H1 (cell line): ENCODE measurements around the gene SPACA7. TPM values are rescaled to one million over a fixed set of nuclear protein-coding genes. Genes with fewer than 3 reads are reported as not detected.

Source experiments
- CTCF ChIA-PET: fragments of 300-600 bp; sonication (Branson Sonifier 250); formaldehyde crosslinking; loops from one replicate; lab custom pipeline; 2021; ENCODE audit not compliant: partially characterized antibody; lab: Charles Lee
- POLR2A ChIA-PET: fragments of 300-600 bp; sonication (Branson Sonifier 250); formaldehyde crosslinking; loops from one replicate; lab custom pipeline; 2021; ENCODE audit warnings: inconsistent platforms; ENCODE audit not compliant: partially characterized antibody; lab: Charles Lee
- DNase-seq, 2 experiments: peaks; one replicate each; pipeline versions ENCODE4 v3.0.0 to v3.0.0-alpha.2; 2010 to 2022; ENCODE audit warnings: low spot score in 2 of 2, low read depth in 1 of 2, mixed read lengths in 1 of 2
- FAIRE-seq: peaks from 2 replicates; lab custom pipeline; 2011; peaks lifted over from hg19 to GRCh38; lab: Jason Lieb, UNC
- H2AFZ ChIP-seq: 2 replicates; pipeline ENCODE4 v1.8.1; 2012; ENCODE audit warnings: low read length, inconsistent platforms
- H2AK5ac ChIP-seq: 2 replicates; pipeline ENCODE4 v1.6.1; 2013; ENCODE audit warnings: low read depth, low read length
- H2BK120ac ChIP-seq: replicated peaks from 2 replicates; pipeline ENCODE3; 2013; ENCODE audit warnings: low read depth, low read length, inconsistent platforms
- H2BK12ac ChIP-seq: 2 replicates; pipeline ENCODE4 v1.6.1; 2013; ENCODE audit warnings: low read depth, low read length
- H2BK15ac ChIP-seq: 2 replicates; pipeline ENCODE4 v1.6.1; 2013; ENCODE audit warnings: low read length
- H2BK20ac ChIP-seq: 2 replicates; pipeline ENCODE4 v1.6.1; 2013; ENCODE audit warnings: low read length
- H2BK5ac ChIP-seq: 2 replicates; pipeline ENCODE4 v1.6.1; 2013; ENCODE audit warnings: low read depth, low read length
- H3K14ac ChIP-seq: 2 replicates; pipeline ENCODE4 v1.6.1; 2013; ENCODE audit warnings: inconsistent platforms; ENCODE audit not compliant: insufficient read length
- H3K18ac ChIP-seq: 2 replicates; pipeline ENCODE4 v1.6.1; 2013; ENCODE audit warnings: low read length; ENCODE audit errors: extremely low read depth
- H3K23ac ChIP-seq: 2 replicates; pipeline ENCODE4 v1.6.1; 2013; ENCODE audit warnings: inconsistent platforms; ENCODE audit not compliant: insufficient read length
- H3K23me2 ChIP-seq: 2 replicates; pipeline ENCODE4 v1.6.1; 2013; ENCODE audit warnings: low read depth, low read length
- H3K27ac ChIP-seq: 2 replicates; pipeline ENCODE4 v1.6.1; 2011; ENCODE audit warnings: low read depth, low read length, inconsistent platforms
- H3K27me3 ChIP-seq, 4 experiments: replicated peaks in 1 of 4; 1 replicate in 1 of 4; 2 replicates in 3 of 4; pipeline versions ENCODE4 v1.6.1 to v1.8.1; 2011 to 2013; ENCODE audit warnings: low read length in 3 of 4, mild to moderate bottlenecking in 3 of 4, inconsistent platforms in 2 of 4, mixed read lengths in 2 of 4, moderate library complexity in 1 of 4; ENCODE audit not compliant: control insufficient read depth in 3 of 4, insufficient read depth in 3 of 4; ENCODE audit errors: extremely low read depth in 1 of 4
- H3K36me3 ChIP-seq, 4 experiments: 2 replicates each; pipeline versions ENCODE4 v1.6.1 to v1.8.1; 2011 to 2013; ENCODE audit warnings: mild to moderate bottlenecking in 4 of 4, low read length in 3 of 4, moderate library complexity in 2 of 4, control low read depth in 1 of 4, inconsistent platforms in 1 of 4; ENCODE audit not compliant: insufficient read depth in 4 of 4, control insufficient read depth in 2 of 4
- H3K4ac ChIP-seq: replicated peaks from 2 replicates; pipeline ENCODE3; 2013; ENCODE audit warnings: low read length, low read depth, mixed read lengths, inconsistent platforms; ENCODE audit not compliant: insufficient read length
- H3K4me1 ChIP-seq, 4 experiments: replicated peaks in 1 of 4; 1 replicate in 1 of 4; 2 replicates in 3 of 4; pipeline versions ENCODE4 v1.6.1 to v1.8.1; 2011 to 2013; ENCODE audit warnings: low read length in 3 of 4, inconsistent platforms in 2 of 4, mixed read lengths in 1 of 4; ENCODE audit not compliant: insufficient read depth in 4 of 4, control insufficient read depth in 3 of 4
- H3K4me2 ChIP-seq, 2 experiments: 2 replicates each; pipeline versions ENCODE4 v1.6.1 to v1.8.1; 2011 to 2013; ENCODE audit warnings: low read depth in 2 of 2, low read length in 2 of 2, control low read depth in 1 of 2, inconsistent platforms in 1 of 2, mild to moderate bottlenecking in 1 of 2; ENCODE audit not compliant: insufficient read depth in 1 of 2
- H3K4me3 ChIP-seq, 4 experiments: fragments of 200-600, 300-600 bp in 1 of 4; sonication (generic), shearing (Covaris generic), sonication (Bioruptor Twin) in 1 of 4; 2 replicates each; pipeline versions ENCODE4 v1.5.1 to v1.8.1; 2011 to 2016; ENCODE audit warnings: low read length in 4 of 4, low read depth in 3 of 4, control low read depth in 2 of 4, inconsistent platforms in 2 of 4, mild to moderate bottlenecking in 2 of 4, mixed read lengths in 1 of 4, moderate library complexity in 1 of 4; ENCODE audit not compliant: insufficient read depth in 2 of 4; ENCODE audit errors: extremely low read depth in 1 of 4
- H3K56ac ChIP-seq: replicated peaks from 2 replicates; pipeline ENCODE3; 2013; ENCODE audit warnings: low read depth, mild to moderate bottlenecking, mixed read lengths, low read length, inconsistent platforms; ENCODE audit not compliant: insufficient read length
- H3K79me1 ChIP-seq: 2 replicates; pipeline ENCODE4 v1.6.1; 2013; ENCODE audit warnings: low read depth, low read length, control low read depth
- H3K79me2 ChIP-seq, 2 experiments: 2 replicates each; pipeline versions ENCODE4 v1.6.1 to v1.8.1; 2012 to 2013; ENCODE audit warnings: low read length in 2 of 2, mild to moderate bottlenecking in 2 of 2, inconsistent platforms in 1 of 2; ENCODE audit not compliant: insufficient read depth in 2 of 2, control insufficient read depth in 1 of 2
- H3K9ac ChIP-seq, 4 experiments: replicated peaks in 1 of 4; 1 replicate in 1 of 4; 2 replicates in 3 of 4; pipeline versions ENCODE4 v1.6.1 to v1.8.1; 2011 to 2013; ENCODE audit warnings: low read depth in 3 of 4, low read length in 3 of 4, control low read depth in 2 of 4, mild to moderate bottlenecking in 2 of 4, moderate library complexity in 2 of 4, inconsistent platforms in 1 of 4; ENCODE audit errors: extremely low read depth in 1 of 4
- H3K9me3 ChIP-seq, 2 experiments: 2 replicates each; pipeline versions ENCODE4 v1.6.1 to v1.8.1; 2012 to 2013; ENCODE audit warnings: mild to moderate bottlenecking in 2 of 2, moderate library complexity in 2 of 2, control low read depth in 1 of 2, inconsistent platforms in 1 of 2, low read depth in 1 of 2, low read length in 1 of 2, mixed read lengths in 1 of 2; ENCODE audit not compliant: insufficient read depth in 2 of 2
- H4K20me1 ChIP-seq, 2 experiments: replicated peaks in 1 of 2; 2 replicates each; pipeline versions ENCODE3 to v1.8.1; 2011 to 2013; ENCODE audit warnings: inconsistent platforms in 2 of 2, low read length in 2 of 2, mild to moderate bottlenecking in 1 of 2; ENCODE audit not compliant: insufficient read depth in 2 of 2, control insufficient read depth in 1 of 2
- H4K5ac ChIP-seq: 2 replicates; pipeline ENCODE4 v1.6.1; 2013; ENCODE audit warnings: low read length, low read depth, mixed read lengths, inconsistent platforms; ENCODE audit not compliant: insufficient read length
- H4K8ac ChIP-seq: 2 replicates; pipeline ENCODE4 v1.8.0; 2013; ENCODE audit warnings: mild to moderate bottlenecking, moderate library complexity, low read length, inconsistent platforms; ENCODE audit not compliant: insufficient read depth; ENCODE audit errors: extremely low read depth
- H4K91ac ChIP-seq: replicated peaks from 2 replicates; pipeline ENCODE3; 2013; ENCODE audit warnings: low read length, mixed read lengths, inconsistent platforms; ENCODE audit not compliant: insufficient read length
- ATF3 ChIP-seq: IDR thresholded peaks from 2 replicates; pipeline ENCODE4 v1.6.1; 2011; ENCODE audit warnings: low read depth, mild to moderate bottlenecking, low read length; ENCODE audit not compliant: insufficient read depth
- CBX8 ChIP-seq: fragments of 300-800, 300-1000 bp; sonication (generic); IDR thresholded peaks from 2 replicates; pipeline ENCODE4 v1.7.1; 2016; ENCODE audit warnings: low read depth, low read length, borderline replicate concordance
- EGR1 ChIP-seq: IDR thresholded peaks from 2 replicates; pipeline ENCODE4 v1.6.1; 2011; ENCODE audit warnings: low read depth, low read length, borderline replicate concordance
- FOSL1 ChIP-seq: IDR thresholded peaks from 2 replicates; pipeline ENCODE4 v1.6.1; 2011; ENCODE audit warnings: mild to moderate bottlenecking, low read depth, low read length, moderate library complexity; ENCODE audit not compliant: insufficient read depth
- JUN ChIP-seq: IDR thresholded peaks from 2 replicates; pipeline ENCODE4 v1.6.1; 2011; ENCODE audit warnings: low read depth, mild to moderate bottlenecking, improper control_type of control experiment, low read length
- KDM1A ChIP-seq: fragments of 200-600, 300-600 bp; sonication (generic); IDR thresholded peaks from 2 replicates; pipeline ENCODE4 v1.7.1; 2016; ENCODE audit warnings: mild to moderate bottlenecking, low read length, borderline replicate concordance
- POLR2A ChIP-seq, 2 experiments: IDR thresholded peaks; 1 replicate in 1 of 2; 2 replicates in 1 of 2; pipeline ENCODE4 v1.6.1; 2011; ENCODE audit warnings: low read depth in 2 of 2, low read length in 2 of 2, mild to moderate bottlenecking in 2 of 2; ENCODE audit errors: control extremely low read depth in 1 of 2
- SIX5 ChIP-seq: IDR thresholded peaks from 2 replicates; pipeline ENCODE4 v1.6.1; 2011; ENCODE audit warnings: mild to moderate bottlenecking, low read depth, low read length
- TBP ChIP-seq: IDR thresholded peaks from 2 replicates; pipeline ENCODE4 v1.6.1; 2011; ENCODE audit warnings: low read depth, low read length, improper control_type of control experiment
- TCF12 ChIP-seq: IDR thresholded peaks from 2 replicates; pipeline ENCODE4 v1.6.1; 2011; ENCODE audit warnings: low read depth, mild to moderate bottlenecking, low read length
- WGBS, 2 experiments: shearing (Covaris generic) in 1 of 2; methylation state at CpG; one replicate each; pipeline versions ENCODE4 v1.1.6 to v1.1.7; 2013 to 2015; ENCODE audit warnings: low lambda C conversion rate in 2 of 2, mixed read lengths in 2 of 2, inconsistent platforms in 1 of 2, low coverage in 1 of 2, missing lambda C conversion rate in 1 of 2; ENCODE audit not compliant: insufficient replicate concordance in 2 of 2, insufficient coverage in 1 of 2, insufficient read length in 1 of 2; ENCODE audit errors: extremely low coverage in 1 of 2, missing lambda C conversion rate in 1 of 2; 5-methylcytosine and 5-hydroxymethylcytosine counted together
- polyA plus RNA-seq, 7 experiments: library from polyadenylated mRNA; depleted of rRNA in 3 of 7; stranded (reverse) in 5 of 7; unstranded in 2 of 7; fragments of >200 nt in 5 of 7; fragments of 200-250 nt in 2 of 7; gene quantifications; 1 replicate in 5 of 7; 2 replicates in 1 of 7; 4 replicates in 1 of 7; pipeline versions ENCODE4 v1.2.1 to v1.2.3, GENCODE V29; 2011 to 2013; ENCODE audit warnings: missing spikeins in 2 of 7, mixed read lengths in 2 of 7
- total RNA-seq: library from RNA; stranded (reverse); fragmentation: NEBNext Ultra II Directional; extraction: Animal tissue kit (Norgen Biotek cat#: 25700); gene quantifications from 2 replicates; pipeline ENCODE4 v1.2.1, GENCODE V29; 2021

The SPACA7 gene
- total and polyA plus RNA-seq, 2 of the 8 experiments (the other 6 are each of a cell fraction or from before 2014, with no cell fraction given) = not detected

GRCh38 chr13:112391746-112392145 is 15.6 kb downstream of the SPACA7 start:
- Histone ChIP-seq H2BK20ac (no peak overlapping the region), H2AFZ (no peak overlapping the region), H2BK5ac (no peak overlapping the region), H4K20me1 (no peaks in the 10 kb centered on the region), H4K91ac (no peak overlapping the region), H2AK5ac (no peak overlapping the region), H4K5ac (no peak overlapping the region), H3K18ac (no peak overlapping the region), H3K4ac (no peak overlapping the region), H2BK15ac (no peak overlapping the region), H3K9ac (no peak overlapping the region), H3K4me1 (peaks cover 0 to 3% (median 0%) of the 10 kb centered on the region in 4 experiments; a peak in 3 of 7 replicates), H3K79me1 (no peaks in the 10 kb centered on the region), H3K27me3 (no peaks in the 10 kb centered on the region), H3K4me3 (no peak overlapping the region), H3K14ac (no peak overlapping the region), H3K79me2 (no peaks in the 10 kb centered on the region), H2BK12ac (no peak overlapping the region), H4K8ac (no peak overlapping the region; the same call in 1 of the 2 replicates), H3K4me2 (no peak overlapping the region), H2BK120ac (no peak overlapping the region), H3K27ac (no peak overlapping the region), H3K23ac (no peak overlapping the region), H3K9me3 (no peaks in the 10 kb centered on the region), H3K56ac (no peak overlapping the region), H3K23me2 (no peaks in the 10 kb centered on the region), H3K36me3 (no peaks in the 10 kb centered on the region)
- POLR2A ChIA-PET = no interaction called here
- 82% methylated on average over 8 of the region's 8 CpGs; no CpG with 5 or more reads in 1 of the 2 experiments for WGBS, 2 experiments
- peak; percentile 69 for FAIRE-seq
- CTCF ChIA-PET = interaction anchor here (1.1 to 1.3 kb wide), 2 partner anchors 13 to 51 kb away, joined by 3 to 4 read pairs; no protein-coding TSS in a partner anchor
- no peak for TF ChIP-seq KDM1A
- TF ChIP-seq ATF3 = no peak
- TF ChIP-seq CBX8 = no peak
- no peak for TF ChIP-seq POLR2A (IDR thresholded peaks at IDR 0.05; ENCODE audit: control extremely low read depth in 1 of 2, low read depth in 2 of 2, low read length in 2 of 2)
- TF ChIP-seq SIX5 = no peak
- no peak for TF ChIP-seq EGR1
- TF ChIP-seq FOSL1 = no peak
- no peak for TF ChIP-seq TCF12
- TF ChIP-seq JUN = no peak
- no peak for TF ChIP-seq TBP
- DNase-seq = no peak
